ENCODE data around the gene SESN1. TPM values are rescaled to one million over a fixed set of nuclear protein-coding genes. Genes with fewer than 3 reads are reported as not detected.

The SESN1 gene
- total RNA-seq, 1 experiment from 2014 or later: 30.2 TPM

DNA sequence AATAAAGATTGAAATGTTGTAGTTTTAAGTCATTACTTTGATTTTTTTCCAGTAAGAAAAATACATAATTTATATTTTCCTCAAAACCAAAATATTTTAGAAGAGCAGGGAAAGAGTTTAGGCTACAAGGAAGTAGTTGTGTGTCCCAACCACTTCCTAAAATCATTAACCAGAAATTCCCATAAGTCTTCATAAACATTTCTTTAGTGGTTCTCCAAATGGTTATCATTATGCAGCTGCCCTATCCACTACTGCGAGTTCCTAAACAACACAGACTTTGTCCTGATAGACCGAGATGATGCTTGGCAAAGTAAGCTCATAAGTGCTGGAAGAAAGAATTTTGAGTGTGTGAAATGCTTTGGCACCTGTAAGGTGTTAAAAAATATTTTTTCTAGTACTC, 152.8 kb downstream of the SESN1 start:
- H3K4me1 Mint-ChIP-seq: peaks cover 37% of the 10 kb centered on the region
- peaks cover 12% of the 10 kb centered on the region for H3K9me3 Mint-ChIP-seq
- no peaks in the 10 kb centered on the region; the same call in 1 of the 2 replicates for H3K27me3 Mint-ChIP-seq (ENCODE audit: low read depth)
- DNase-seq (ENCODE audit: low spot score) (no peak), ATAC-seq (no peak)
- H3K4me3 Mint-ChIP-seq: no peak overlapping the region
- ChIA-PET CTCF (interaction anchor here (1.3 kb wide), 1 partner anchor 26 kb away, joined by 3 read pairs; no protein-coding TSS in a partner anchor), POLR2A (no interaction called here)
- peaks cover 10% of the 10 kb centered on the region; the same call in 1 of the 2 replicates for H3K36me3 Mint-ChIP-seq
- H3K27ac Mint-ChIP-seq: no peak overlapping the region
- TF ChIP-seq CREB1 (CRISPR knock-in tag; IDR thresholded peaks at IDR 0.05) (no peak), CDX4 (CRISPR knock-in tag; IDR thresholded peaks at IDR 0.05; ENCODE audit: borderline replicate concordance) (no peak), AFF4 (CRISPR knock-in tag; IDR thresholded peaks at IDR 0.05; ENCODE audit: borderline replicate concordance) (no peak)
- TF ChIP-seq, protein P1, sequence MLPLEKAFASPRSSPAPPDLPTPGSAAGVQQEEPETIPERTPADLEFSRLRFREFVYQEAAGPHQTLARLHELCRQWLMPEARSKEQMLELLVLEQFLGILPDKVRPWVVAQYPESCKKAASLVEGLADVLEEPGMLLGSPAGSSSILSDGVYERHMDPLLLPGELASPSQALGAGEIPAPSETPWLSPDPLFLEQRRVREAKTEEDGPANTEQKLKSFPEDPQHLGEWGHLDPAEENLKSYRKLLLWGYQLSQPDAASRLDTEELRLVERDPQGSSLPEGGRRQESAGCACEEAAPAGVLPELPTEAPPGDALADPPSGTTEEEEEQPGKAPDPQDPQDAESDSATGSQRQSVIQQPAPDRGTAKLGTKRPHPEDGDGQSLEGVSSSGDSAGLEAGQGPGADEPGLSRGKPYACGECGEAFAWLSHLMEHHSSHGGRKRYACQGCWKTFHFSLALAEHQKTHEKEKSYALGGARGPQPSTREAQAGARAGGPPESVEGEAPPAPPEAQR (CRISPR knock-in tag; IDR thresholded peaks at IDR 0.05): no peak

GRCh38 chr6:108941281-108941680, 153.4 kb downstream of the SESN1 start:
- no peak overlapping the region for H3K4me3 Mint-ChIP-seq
- ATAC-seq (no peak), DNase-seq (ENCODE audit: low spot score) (no peak)
- H3K36me3 Mint-ChIP-seq: peaks cover 10% of the 10 kb centered on the region; the same call in 1 of the 2 replicates
- no peak overlapping the region for H3K27ac Mint-ChIP-seq
- ChIA-PET POLR2A (no interaction called here), CTCF (interaction anchor here (0.7 to 1.3 kb wide), 2 partner anchors 27 to 404 kb away, joined by 3 read pairs; no protein-coding TSS in a partner anchor)
- TF ChIP-seq ZNF317 (CRISPR knock-in tag; IDR thresholded peaks at IDR 0.05; ENCODE audit: borderline replicate concordance, low read depth): no peak
- no peak for TF ChIP-seq NR2C2 (CRISPR knock-in tag; IDR thresholded peaks at IDR 0.05)
- no peak for TF ChIP-seq SOX15 (CRISPR knock-in tag; IDR thresholded peaks at IDR 0.05)
- no peak for TF ChIP-seq OVOL2 (CRISPR knock-in tag; IDR thresholded peaks at IDR 0.05; ENCODE audit: borderline replicate concordance)
- TF ChIP-seq GTF2I (CRISPR knock-in tag; conservative IDR thresholded peaks at IDR 0.05): no peak
- TF ChIP-seq ZNF512 (CRISPR knock-in tag; IDR thresholded peaks at IDR 0.05; ENCODE audit: borderline replicate concordance): no peak
- no peak for TF ChIP-seq FOXP1 (CRISPR knock-in tag; IDR thresholded peaks at IDR 0.05; ENCODE audit: borderline replicate concordance)
- no peak for TF ChIP-seq CREB1 (CRISPR knock-in tag; IDR thresholded peaks at IDR 0.05)
- TF ChIP-seq FOXP4 (CRISPR knock-in tag; IDR thresholded peaks at IDR 0.05): no peak
- no peak for TF ChIP-seq JUN (CRISPR knock-in tag; IDR thresholded peaks at IDR 0.05)
- TF ChIP-seq MYBL2 (CRISPR knock-in tag; IDR thresholded peaks at IDR 0.05): no peak
- TF ChIP-seq ETV6 (CRISPR knock-in tag; IDR thresholded peaks at IDR 0.05): no peak
- no peak for TF ChIP-seq CTCF (IDR thresholded peaks at IDR 0.05)
- no peak for TF ChIP-seq USF1 (CRISPR knock-in tag; IDR thresholded peaks at IDR 0.05)
- no peak for TF ChIP-seq EMX1 (CRISPR knock-in tag; IDR thresholded peaks at IDR 0.05)
- peaks cover 38% of the 10 kb centered on the region for H3K4me1 Mint-ChIP-seq
- peaks cover 12% of the 10 kb centered on the region for H3K9me3 Mint-ChIP-seq
- H3K27me3 Mint-ChIP-seq (ENCODE audit: low read depth): no peaks in the 10 kb centered on the region; the same call in 1 of the 2 replicates
